Left hindlimb (tissue), 1 donor: Measurements from ENCODE around the gene ARHGEF10L.

Experiments
- DNase-seq: peaks from one replicate; pipeline ENCODE4 v3.0.0-alpha.2; 2018

ARHGEF10L gene

GRCh38 chr1:17683598-17683997 is 144.1 kb downstream of the ARHGEF10L start:
- no peak for DNase-seq

GRCh38 chr1:17684810-17685209 is 145.3 kb downstream of the ARHGEF10L start:
- DNase-seq = no peak

- DNase-seq = no peak
These were observed 146.8 kb downstream of the ARHGEF10L start for GRCh38 chr1:17686258-17686657.

- peak; percentile 54 for DNase-seq
These were observed 147.6 kb downstream of the ARHGEF10L start for GRCh38 chr1:17687145-17687544.

GRCh38 chr1:17688217-17688810 is 148.8 kb downstream of the ARHGEF10L start:
- DNase-seq = no peak

GRCh38 chr1:17689011-17689410 is 149.5 kb downstream of the ARHGEF10L start:
- DNase-seq = no peak

GRCh38 chr1:17690906-17691634 is 151.6 kb downstream of the ARHGEF10L start:
- DNase-seq = no peak

GRCh38 chr1:17692645-17693044 is 153.1 kb downstream of the ARHGEF10L start:
- no peak for DNase-seq

- DNase-seq = no peak
These were observed 157.2 kb downstream of the ARHGEF10L start for GRCh38 chr1:17696417-17697301.

GRCh38 chr1:17697458-17697857 is 158.0 kb downstream of the ARHGEF10L start:
- DNase-seq = no peak

- DNase-seq = no peak
These were observed 160.1 kb downstream of the ARHGEF10L start for GRCh38 chr1:17699581-17699980.

- no peak for DNase-seq
These were observed 161.7 kb downstream of the ARHGEF10L start for GRCh38 chr1:17700945-17701810.

- no peak for DNase-seq
These were observed 164.7 kb downstream of the ARHGEF10L start for GRCh38 chr1:17704176-17704575.

- DNase-seq = no peak
These were observed 166.9 kb downstream of the ARHGEF10L start for GRCh38 chr1:17706445-17706844.

- DNase-seq = no peak
These were observed 170.5 kb downstream of the ARHGEF10L start for GRCh38 chr1:17709981-17710380.

- DNase-seq = no peak
These were observed 171.5 kb downstream of the ARHGEF10L start for GRCh38 chr1:17710889-17711576.

GRCh38 chr1:17711577-17711910 is 172.0 kb downstream of the ARHGEF10L start:
- no peak for DNase-seq

- no peak for DNase-seq
These were observed 172.4 kb downstream of the ARHGEF10L start for GRCh38 chr1:17711941-17712340.

GRCh38 chr1:17713993-17714392 is 174.5 kb downstream of the ARHGEF10L start:
- DNase-seq = no peak

- no peak for DNase-seq
These were observed 178.4 kb downstream of the ARHGEF10L start for GRCh38 chr1:17717594-17718535.

GRCh38 chr1:17719874-17720273 is 180.4 kb downstream of the ARHGEF10L start:
- no peak for DNase-seq
